Measurements from ENCODE around the gene VWA3A. TPM values are rescaled to one million over a fixed set of nuclear protein-coding genes. Genes with fewer than 3 reads are reported as not detected.
A peak's percentile ranks its signal among the peaks of the same experiment; 100 is the strongest.

The VWA3A gene
- total and polyA plus RNA-seq, 2 of the 4 experiments (the other 2 are of a cell fraction): not detected

DNA sequence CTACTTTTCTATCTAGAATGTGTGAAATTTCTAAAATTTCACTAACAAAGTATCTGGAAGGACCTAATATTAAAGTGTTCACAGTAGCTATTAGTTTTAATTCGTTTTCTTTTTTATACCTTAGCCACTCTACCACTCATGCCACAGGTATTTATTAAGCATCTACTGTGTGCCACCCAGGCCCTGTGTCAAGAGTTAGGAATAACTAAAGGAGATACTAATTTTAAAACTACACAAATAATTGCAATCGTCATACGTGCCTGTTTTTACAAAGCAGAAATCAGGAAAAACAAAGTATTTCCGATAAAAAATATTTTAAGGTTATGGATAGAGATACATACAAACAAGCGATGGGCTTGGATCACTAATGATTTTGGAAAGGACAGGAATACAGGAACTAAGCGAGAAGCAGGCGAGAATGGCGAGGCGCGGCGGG is 113.3 kb downstream of the VWA3A start:
- H3K27ac ChIP-seq (ENCODE audit: insufficient read depth, low read length): peak overlapping the region; percentile 41
- H3K4me1 ChIP-seq (ENCODE audit: control insufficient read depth, insufficient read depth, low read length): peaks cover 7% of the 10 kb centered on the region; the same call in 1 of the 2 replicates
- intact Hi-C loops (cut with micrococcal nuclease) (loop anchor here (1.0 kb wide), 2 partner anchors 10 to 92 kb away; partner anchors contain the start of gene POLR3E), in situ Hi-C loops (cut with MboI; ENCODE audit: low sequenced_read_pairs) (no loop called here), dilution Hi-C loops (cut with HindIII; ENCODE audit: low sequenced_read_pairs, unreplicated experiment) (no loop called here)
- 0 out of 3 replicates have a peak overlapping the region, but pooled peaks have one; percentile 12 for H2BK15ac ChIP-seq (ENCODE audit: low read depth, low read length)
- H3K18ac ChIP-seq (ENCODE audit: low read depth, low read length): peak overlapping the region; percentile 5; the same call in 1 of the 2 replicates
- H2AK5ac ChIP-seq (ENCODE audit: low read depth, low read length): no peak overlapping the region
- WGBS, 2 experiments (ENCODE audit: extremely low coverage in 2 of 2, insufficient read length in 1 of 2): 10% methylated on average over 7 of the region's 11 CpGs; no CpG with 5 or more reads in 1 of the 2 experiments
- peak overlapping the region; percentile 58 for H3K4me2 ChIP-seq (ENCODE audit: low read depth, low read length)
- H3K4me3 ChIP-seq (ENCODE audit: insufficient read depth, low read depth, low read length): peak overlapping the region; percentile 73
- peak overlapping the region; percentile 10; the same call in 1 of the 2 replicates for H3K14ac ChIP-seq (replicated peaks; ENCODE audit: low read depth, low read length)
- H3K9me1 ChIP-seq (ENCODE audit: insufficient read depth, low read length): peaks cover 6% of the 10 kb centered on the region
- H2BK120ac ChIP-seq (ENCODE audit: low read depth, low read length): peak overlapping the region; percentile 21; the same call in 1 of the 2 replicates
- H4K5ac ChIP-seq (ENCODE audit: low read depth, low read length): peak overlapping the region; percentile 54
- no TSS peak for BruUV-seq (replicated peaks)
- DNase-seq: no peak
- peak overlapping the region; percentile 74; the same call in 1 of the 2 replicates for H3K23ac ChIP-seq (ENCODE audit: low read depth, low read length)
- ChIA-PET POLR2A (ENCODE audit: unreplicated experiment) (no interaction called here), CTCF (interaction anchor here (0.7 to 1.0 kb wide), 3 partner anchors 15 to 93 kb away, joined by 3 read pairs; no protein-coding TSS in a partner anchor)
- 0 out of 2 replicates have a peak, but pooled peaks cover 1% of the 10 kb centered on the region for H3K36me3 ChIP-seq (ENCODE audit: control insufficient read depth, insufficient read depth, low read length)
- no peak for ATAC-seq (ENCODE audit: low read depth)
- peak overlapping the region; percentile 78 to 95 for H4K8ac ChIP-seq (ENCODE audit: low read depth in 2 of 2, low read length in 2 of 2)
- H4K20me1 ChIP-seq (ENCODE audit: insufficient read depth, low read length): peaks cover 23% of the 10 kb centered on the region
- peak overlapping the region; percentile 44 for H2BK5ac ChIP-seq (ENCODE audit: low read depth, low read length, poor library complexity, severe bottlenecking)
- peak overlapping the region; percentile 44; the same call in 1 of the 2 replicates for H3K4ac ChIP-seq (ENCODE audit: low read depth, low read length)
- peak overlapping the region; percentile 60 for H3K56ac ChIP-seq (ENCODE audit: extremely low read depth, insufficient read depth, low read length)
- H4K91ac ChIP-seq (ENCODE audit: insufficient read depth, low read depth, low read length): peak overlapping the region; percentile 43
- H3K9me3 ChIP-seq (ENCODE audit: control insufficient read depth, insufficient read depth, low read length): no peaks in the 10 kb centered on the region
- no peaks in the 10 kb centered on the region for H3K27me3 ChIP-seq (ENCODE audit: control insufficient read depth, insufficient read depth, low read length)
- H2AK9ac ChIP-seq (replicated peaks; ENCODE audit: low read depth, low read length, poor library complexity): peak overlapping the region; percentile 92
- peak overlapping the region; percentile 47 for H3K9ac ChIP-seq (ENCODE audit: low read depth, low read length)
- H3K79me1 ChIP-seq (ENCODE audit: low read depth in 1 of 2, low read length in 2 of 2): peaks cover 22 to 41% of the 10 kb centered on the region in 2 experiments
- H2BK20ac ChIP-seq (ENCODE audit: low read depth, low read length): peak overlapping the region; percentile 48; the same call in 1 of the 2 replicates
- peak overlapping the region; percentile 96 for H2AFZ ChIP-seq (replicated peaks; ENCODE audit: low read length, poor library complexity)
- no peak for TF ChIP-seq MXI1 (IDR thresholded peaks at IDR 0.05; ENCODE audit: borderline replicate concordance, low read depth, low read length)
- TF ChIP-seq NFE2L2 (IDR thresholded peaks at IDR 0.05; ENCODE audit: low read depth, low read length): no peak
- TF ChIP-seq, protein P1, sequence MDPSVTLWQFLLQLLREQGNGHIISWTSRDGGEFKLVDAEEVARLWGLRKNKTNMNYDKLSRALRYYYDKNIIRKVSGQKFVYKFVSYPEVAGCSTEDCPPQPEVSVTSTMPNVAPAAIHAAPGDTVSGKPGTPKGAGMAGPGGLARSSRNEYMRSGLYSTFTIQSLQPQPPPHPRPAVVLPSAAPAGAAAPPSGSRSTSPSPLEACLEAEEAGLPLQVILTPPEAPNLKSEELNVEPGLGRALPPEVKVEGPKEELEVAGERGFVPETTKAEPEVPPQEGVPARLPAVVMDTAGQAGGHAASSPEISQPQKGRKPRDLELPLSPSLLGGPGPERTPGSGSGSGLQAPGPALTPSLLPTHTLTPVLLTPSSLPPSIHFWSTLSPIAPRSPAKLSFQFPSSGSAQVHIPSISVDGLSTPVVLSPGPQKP (IDR thresholded peaks at IDR 0.05; ENCODE audit: borderline replicate concordance, low read depth, low read length): no peak
- no peak for TF ChIP-seq RCOR1 (IDR thresholded peaks at IDR 0.05; ENCODE audit: insufficient replicate concordance, low read length)
- no peak for TF ChIP-seq CTCF (conservative IDR thresholded peaks at IDR 0.05; ENCODE audit: low read depth, low read length)
- TF ChIP-seq POLR2A (IDR thresholded peaks at IDR 0.05; ENCODE audit: low read depth, low read length): no peak
- TF ChIP-seq BHLHE40 (IDR thresholded peaks at IDR 0.05; ENCODE audit: low read depth, low read length): no peak
- no peak for TF ChIP-seq RFX5 (IDR thresholded peaks at IDR 0.05; ENCODE audit: low read depth, low read length)
- TF ChIP-seq USF2 (IDR thresholded peaks at IDR 0.05; ENCODE audit: low read depth, low read length): no peak
- no peak for TF ChIP-seq CEBPB (IDR thresholded peaks at IDR 0.05; ENCODE audit: low read depth, low read length)
- no peak for TF ChIP-seq FOS (IDR thresholded peaks at IDR 0.05; ENCODE audit: low read depth, low read length)
- TF ChIP-seq SMC3 (IDR thresholded peaks at IDR 0.05; ENCODE audit: low read depth, low read length): no peak
- no peak for TF ChIP-seq CHD1 (IDR thresholded peaks at IDR 0.05; ENCODE audit: low read depth, low read length)
- no peak for TF ChIP-seq MAFK (IDR thresholded peaks at IDR 0.05; ENCODE audit: low read depth, low read length)
- no peak for TF ChIP-seq MAZ (IDR thresholded peaks at IDR 0.05; ENCODE audit: borderline replicate concordance, low read depth, low read length)

All from IMR-90 (cell line).